ENCODE data around the gene GATB.

Gene GATB

GRCh38 chr4:151760712-151761661 is at the start of gene GATB:
Gene GATB, minus strand, starts transcription at chr4:151761007. Its CDS starts 25 bp downstream, at chr4:151760982.
- peak; percentile 81 for DNase-seq

- no peak for DNase-seq
Measured at GRCh38 chr4:151810476-151810875, 49.7 kb upstream of the GATB start.

- no peak for DNase-seq
Measured at GRCh38 chr4:151809716-151810115, 48.9 kb upstream of the GATB start.

GRCh38 chr4:151808542-151808941 is 47.7 kb upstream of the GATB start:
- no peak for DNase-seq

GRCh38 chr4:151808120-151808529 is 47.3 kb upstream of the GATB start:
- DNase-seq: no peak

- DNase-seq: no peak
Measured at GRCh38 chr4:151807220-151807619, 46.4 kb upstream of the GATB start.

GRCh38 chr4:151806511-151806927 is 45.7 kb upstream of the GATB start:
- DNase-seq: no peak

- DNase-seq: no peak
Measured at GRCh38 chr4:151804821-151805220, 44.0 kb upstream of the GATB start.

- no peak for DNase-seq
Measured at GRCh38 chr4:151804086-151804630, 43.4 kb upstream of the GATB start.

GRCh38 chr4:151803246-151803645 is 42.4 kb upstream of the GATB start:
- DNase-seq: no peak

GRCh38 chr4:151801547-151802516 is 41.0 kb upstream of the GATB start:
- DNase-seq: peak; percentile 55

- DNase-seq: no peak
Measured at GRCh38 chr4:151799417-151800012, 38.7 kb upstream of the GATB start.

- DNase-seq: no peak
Measured at GRCh38 chr4:151798678-151799416, 38.0 kb upstream of the GATB start.

GRCh38 chr4:151797853-151798252 is 37.0 kb upstream of the GATB start:
- no peak for DNase-seq

GRCh38 chr4:151797131-151797530 is 36.3 kb upstream of the GATB start:
- DNase-seq: no peak

GRCh38 chr4:151796106-151796505 is 35.3 kb upstream of the GATB start:
- DNase-seq: no peak

- DNase-seq: no peak
Measured at GRCh38 chr4:151792995-151793394, 32.2 kb upstream of the GATB start.

- no peak for DNase-seq
Measured at GRCh38 chr4:151792530-151792929, 31.7 kb upstream of the GATB start.

GRCh38 chr4:151788021-151788420 is 27.2 kb upstream of the GATB start:
- no peak for DNase-seq

GRCh38 chr4:151786158-151786495 is 25.3 kb upstream of the GATB start:
- DNase-seq: no peak

- DNase-seq: no peak
Measured at GRCh38 chr4:151785484-151786157, 24.8 kb upstream of the GATB start.

Data from stimulated activated CD4-positive, alpha-beta T cell treated with anti-CD3 and anti-CD28 coated beads, Interleukin-12 subunit alpha, Interleukin-12 subunit beta, amount 100 ng/mL, for 4 hours (primary cell).